ENCODE measurements around the gene STX11.

DNA sequence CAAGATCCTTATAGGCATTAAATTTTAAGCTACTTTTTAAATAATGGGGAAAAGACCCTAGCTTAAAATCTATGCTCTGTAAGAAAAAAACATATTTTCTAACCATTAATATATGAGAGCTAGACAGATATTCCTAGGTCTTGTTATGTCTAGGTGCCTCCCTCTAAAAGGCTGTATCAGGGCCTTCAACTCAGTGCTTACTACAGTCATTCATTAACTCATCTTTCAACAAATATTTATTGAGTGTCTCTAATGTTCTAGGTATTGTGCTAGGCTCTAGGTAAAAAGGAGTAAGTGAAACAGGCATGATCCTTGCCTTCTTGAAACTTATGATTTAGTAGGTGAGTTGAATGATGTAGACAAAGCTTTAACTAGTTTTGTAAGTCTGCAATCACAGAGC, 6.4 kb upstream of the STX11 start:
- TF ChIP-seq, protein P1, sequence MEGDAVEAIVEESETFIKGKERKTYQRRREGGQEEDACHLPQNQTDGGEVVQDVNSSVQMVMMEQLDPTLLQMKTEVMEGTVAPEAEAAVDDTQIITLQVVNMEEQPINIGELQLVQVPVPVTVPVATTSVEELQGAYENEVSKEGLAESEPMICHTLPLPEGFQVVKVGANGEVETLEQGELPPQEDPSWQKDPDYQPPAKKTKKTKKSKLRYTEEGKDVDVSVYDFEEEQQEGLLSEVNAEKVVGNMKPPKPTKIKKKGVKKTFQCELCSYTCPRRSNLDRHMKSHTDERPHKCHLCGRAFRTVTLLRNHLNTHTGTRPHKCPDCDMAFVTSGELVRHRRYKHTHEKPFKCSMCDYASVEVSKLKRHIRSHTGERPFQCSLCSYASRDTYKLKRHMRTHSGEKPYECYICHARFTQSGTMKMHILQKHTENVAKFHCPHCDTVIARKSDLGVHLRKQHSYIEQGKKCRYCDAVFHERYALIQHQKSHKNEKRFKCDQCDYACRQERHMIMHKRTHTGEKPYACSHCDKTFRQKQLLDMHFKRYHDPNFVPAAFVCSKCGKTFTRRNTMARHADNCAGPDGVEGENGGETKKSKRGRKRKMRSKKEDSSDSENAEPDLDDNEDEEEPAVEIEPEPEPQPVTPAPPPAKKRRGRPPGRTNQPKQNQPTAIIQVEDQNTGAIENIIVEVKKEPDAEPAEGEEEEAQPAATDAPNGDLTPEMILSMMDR (IDR thresholded peaks at IDR 0.05), result no peak
- TF ChIP-seq POLR2A (IDR thresholded peaks at IDR 0.05), result no peak

Measured in adrenal gland (tissue), 5 donors.